Mucosa of descending colon (tissue), 3 donors: ENCODE data around the gene JUND. TPM values are rescaled to one million over a fixed set of nuclear protein-coding genes. Genes with fewer than 3 reads are reported as not detected.

Source experiments
- ATAC-seq: fragments of 200-7000 bp; cut with Tn5 transposase; one replicate; pipeline ENCODE4 v1.9.1; 2020; ENCODE audit warnings: mild to moderate bottlenecking, moderate library complexity
- DNase-seq, 3 donors: peaks; one replicate each; pipeline ENCODE4 v3.0.0-alpha.2; 2020
- H3K36me3 ChIP-seq: fragments of 200-600 bp; one replicate; pipeline ENCODE4 v1.8.0; 2021; ENCODE audit warnings: low read depth, mild to moderate bottlenecking
- H3K4me1 ChIP-seq: fragments of 200-600 bp; one replicate; pipeline ENCODE4 v1.8.0; 2021; ENCODE audit warnings: low read depth, mild to moderate bottlenecking
- H3K4me3 ChIP-seq: fragments of 200-600 bp; one replicate; pipeline ENCODE4 v1.8.0; 2021; ENCODE audit warnings: mild to moderate bottlenecking
- H3K9me3 ChIP-seq: fragments of 200-600 bp; one replicate; pipeline ENCODE4 v1.8.0; 2021; ENCODE audit warnings: mild to moderate bottlenecking
- CTCF ChIP-seq: fragments of 200-600 bp; IDR thresholded peaks from one replicate; pipeline ENCODE4 v1.8.0; 2022; ENCODE audit warnings: antibody characterized with exemption, mild to moderate bottlenecking
- intact Hi-C, 2 donors: fragments of 100-400 bp; cut with DNase I in 1 of 2; cut with micrococcal nuclease in 1 of 2; formaldehyde crosslinking; loops; one replicate each; pipeline versions ENCODE4 v1.11.0 to v1.11.1; 2022; cut with DNase I, micrococcal nuclease
- total RNA-seq, 3 donors: library from RNA; stranded (reverse); fragmentation: NEBNext Ultra II Directional in 2 of 3; extraction: Animal tissue kit (Norgen Biotek cat#: 25700) in 2 of 3; gene quantifications; one replicate each; pipeline versions ENCODE4 v1.2.1 to v1.2.4, GENCODE V29; 2021 to 2023
- donor health status: DM: no; HTN: no; CAD: no; lungs with moderate emphysema.
- donor health status: DM: no; HTN: no; CAD: no.
- donor health status: DM: no; HTN: yes; CAD: no.

Gene JUND
- total RNA-seq, 3 donors from 2014 or later, result 267 to 328 (median 295) TPM

GRCh38 chr19:18322759-18323460, 41.5 kb upstream of the JUND start, which contains the start of gene LSM4:
LSM4 (minus strand) TSS chr19:18323076; CDS start chr19:18323020, 56 bp downstream.
- intact Hi-C loops, result loop anchor here (5.0 kb wide), 2 partner anchors 41 to 46 kb away; partner anchors contain the start of gene JUND (in 1 of the 2)
- H3K36me3 ChIP-seq, result no peaks in the 10 kb centered on the region
- peak within 1 kb of the TSS; percentile 59 for H3K4me3 ChIP-seq
- peak; percentile 99 to 100 (median 99) for DNase-seq
- peak; percentile 1 for TF ChIP-seq CTCF
- H3K9me3 ChIP-seq, result no peaks in the 10 kb centered on the region
- H3K4me1 ChIP-seq, result peaks cover 47% of the 10 kb centered on the region
- peak; percentile 81 for ATAC-seq

GRCh38 chr19:18322318-18322758, 40.9 kb upstream of the JUND start:
- ATAC-seq (peak; percentile 31), DNase-seq (peak; percentile 74 to 89 (median 79))
- TF ChIP-seq CTCF, result no peak
- Histone ChIP-seq H3K9me3 (no peaks in the 10 kb centered on the region), H3K4me1 (peaks cover 53% of the 10 kb centered on the region), H3K4me3 (peak overlapping the region; percentile 59), H3K36me3 (no peaks in the 10 kb centered on the region)
- intact Hi-C loops, result loop anchor here (5.0 kb wide), 2 partner anchors 40 to 45 kb away; partner anchors contain the start of gene JUND (in 1 of the 2)

- Histone ChIP-seq H3K4me3 (no peak overlapping the region), H3K9me3 (no peaks in the 10 kb centered on the region), H3K36me3 (no peaks in the 10 kb centered on the region), H3K4me1 (peaks cover 53% of the 10 kb centered on the region)
- no peak for ATAC-seq
- intact Hi-C loops, result loop anchor here (5.0 kb wide), 2 partner anchors 39 to 44 kb away; partner anchors contain the start of gene JUND (in 1 of the 2)
- TF ChIP-seq CTCF, result no peak
- DNase-seq, result no peak
Measured at GRCh38 chr19:18321734-18322102, 40.3 kb upstream of the JUND start.

GRCh38 chr19:18320865-18321733, 39.7 kb upstream of the JUND start:
- DNase-seq (peak; percentile 85 to 87 (median 87)), ATAC-seq (peak; percentile 55)
- peaks cover 53% of the 10 kb centered on the region for H3K4me1 ChIP-seq
- no peak overlapping the region for H3K4me3 ChIP-seq
- intact Hi-C loops, result loop anchor here (5.0 kb wide), 2 partner anchors 39 to 44 kb away; partner anchors contain the start of gene JUND (in 1 of the 2)
- H3K36me3 ChIP-seq, result no peaks in the 10 kb centered on the region
- H3K9me3 ChIP-seq, result no peaks in the 10 kb centered on the region
- no peak for TF ChIP-seq CTCF

GRCh38 chr19:18319591-18320135, 38.2 kb upstream of the JUND start:
- DNase-seq (peak; percentile 88 to 93 (median 88)), ATAC-seq (peak; percentile 61)
- Histone ChIP-seq H3K4me3 (no peak overlapping the region), H3K36me3 (no peaks in the 10 kb centered on the region), H3K9me3 (no peaks in the 10 kb centered on the region), H3K4me1 (peaks cover 53% of the 10 kb centered on the region)
- intact Hi-C loops, result loop anchor here (5.0 kb wide), 2 partner anchors 37 to 42 kb away; partner anchors contain the start of gene JUND (in 1 of the 2)
- no peak for TF ChIP-seq CTCF
